Neuronal stem cell (in vitro differentiated cells): ENCODE data around the gene RYR2.

Source experiments
- DNase-seq: peaks from one replicate; pipeline ENCODE4 v3.0.0-alpha.2; 2013; ENCODE audit warnings: low spot score
- H2AFZ ChIP-seq: one replicate; pipeline ENCODE4 v1.6.1; 2013; ENCODE audit warnings: mild to moderate bottlenecking, low read length, inconsistent platforms
- H2AK5ac ChIP-seq: 2 replicates; pipeline ENCODE4 v1.6.1; 2013; ENCODE audit warnings: low read depth, mild to moderate bottlenecking, inconsistent platforms, low read length, moderate library complexity, mixed read lengths
- H2BK120ac ChIP-seq: 2 replicates; pipeline ENCODE4 v1.6.1; 2013; ENCODE audit warnings: low read depth, mild to moderate bottlenecking, inconsistent platforms, low read length, moderate library complexity, mixed read lengths
- H2BK12ac ChIP-seq: one replicate; pipeline ENCODE4 v1.6.1; 2013; ENCODE audit warnings: low read length, inconsistent platforms
- H2BK15ac ChIP-seq: 2 replicates; pipeline ENCODE4 v1.6.1; 2013; ENCODE audit warnings: mild to moderate bottlenecking, low read length, inconsistent platforms, mixed read lengths
- H2BK5ac ChIP-seq: one replicate; pipeline ENCODE4 v1.6.1; 2013; ENCODE audit warnings: inconsistent platforms, mild to moderate bottlenecking, low read length, moderate library complexity
- H3K14ac ChIP-seq: one replicate; pipeline ENCODE4 v1.6.1; 2013; ENCODE audit warnings: low read length, inconsistent platforms
- H3K18ac ChIP-seq: 2 replicates; pipeline ENCODE4 v1.6.1; 2013; ENCODE audit warnings: low read length, inconsistent platforms
- H3K23ac ChIP-seq: 2 replicates; pipeline ENCODE4 v1.6.1; 2013; ENCODE audit warnings: low read depth, mild to moderate bottlenecking, mixed read lengths, low read length, inconsistent platforms; ENCODE audit not compliant: poor library complexity
- H3K27ac ChIP-seq: replicated peaks from 3 replicates; pipeline ENCODE4 v1.5.1; 2013; ENCODE audit warnings: low read length, inconsistent platforms
- H3K27me3 ChIP-seq, 3 experiments: 2 replicates each; pipeline ENCODE4 v1.6.1; 2013; ENCODE audit warnings: low read length in 3 of 3, mild to moderate bottlenecking in 2 of 3, inconsistent platforms in 1 of 3, low read depth in 1 of 3, mixed read lengths in 1 of 3, moderate library complexity in 1 of 3; ENCODE audit not compliant: control insufficient read depth in 3 of 3, insufficient read depth in 3 of 3
- H3K36me3 ChIP-seq, 2 donors: replicated peaks in 1 of 2; 2 replicates each; pipeline ENCODE4 v1.6.1; 2013; ENCODE audit warnings: low read length in 2 of 2; ENCODE audit not compliant: control insufficient read depth in 2 of 2, insufficient read depth in 2 of 2
- H3K4ac ChIP-seq: 2 replicates; pipeline ENCODE4 v1.6.1; 2013; ENCODE audit warnings: inconsistent platforms, mild to moderate bottlenecking, low read length, moderate library complexity
- H3K4me1 ChIP-seq, 2 donors: 1 replicate in 1 of 2; 2 replicates in 1 of 2; pipeline ENCODE4 v1.6.1; 2013; ENCODE audit warnings: low read length in 2 of 2, low read depth in 1 of 2; ENCODE audit not compliant: control insufficient read depth in 2 of 2, insufficient read depth in 1 of 2
- H3K4me2 ChIP-seq: one replicate; pipeline ENCODE4 v1.6.1; 2013; ENCODE audit warnings: mild to moderate bottlenecking, low read length, inconsistent platforms; ENCODE audit not compliant: insufficient read depth, poor library complexity, severe bottlenecking
- H3K4me3 ChIP-seq, 2 donors: 2 replicates each; pipeline ENCODE4 v1.5.1; 2013; ENCODE audit warnings: low read length in 2 of 2, mild to moderate bottlenecking in 2 of 2, inconsistent platforms in 1 of 2, moderate library complexity in 1 of 2
- H3K79me1 ChIP-seq: one replicate; pipeline ENCODE4 v1.6.1; 2013; ENCODE audit warnings: low read depth, mild to moderate bottlenecking, inconsistent platforms, low read length, moderate library complexity
- H3K9ac ChIP-seq: one replicate; pipeline ENCODE4 v1.6.1; 2013; ENCODE audit warnings: mild to moderate bottlenecking, low read depth, low read length, inconsistent platforms; ENCODE audit not compliant: poor library complexity
- H3K9me3 ChIP-seq, 2 donors: replicated peaks in 1 of 2; 2 replicates each; pipeline versions ENCODE3 to v1.6.1; 2013; ENCODE audit warnings: low read length in 2 of 2, mild to moderate bottlenecking in 2 of 2, inconsistent platforms in 1 of 2, low read depth in 1 of 2, mixed read lengths in 1 of 2, moderate library complexity in 1 of 2; ENCODE audit not compliant: control insufficient read depth in 2 of 2, insufficient read depth in 1 of 2
- H4K8ac ChIP-seq: one replicate; pipeline ENCODE4 v1.6.1; 2013; ENCODE audit warnings: low read depth, mild to moderate bottlenecking, inconsistent platforms, low read length, moderate library complexity
- H4K91ac ChIP-seq: one replicate; pipeline ENCODE4 v1.6.1; 2013; ENCODE audit warnings: low read length, low read depth, mild to moderate bottlenecking, inconsistent platforms; ENCODE audit not compliant: poor library complexity
- WGBS, 2 donors: extraction: QIAGEN DNeasy Blood & Tissue Kit; methylation state at CpG; one replicate each; pipeline ENCODE4 v1.1.7; 2013; ENCODE audit warnings: missing lambda C conversion rate in 2 of 2, mixed read lengths in 1 of 2; ENCODE audit not compliant: insufficient read length in 2 of 2, insufficient replicate concordance in 1 of 2; ENCODE audit errors: extremely low coverage in 2 of 2; 5-methylcytosine and 5-hydroxymethylcytosine counted together

The RYR2 gene

DNA sequence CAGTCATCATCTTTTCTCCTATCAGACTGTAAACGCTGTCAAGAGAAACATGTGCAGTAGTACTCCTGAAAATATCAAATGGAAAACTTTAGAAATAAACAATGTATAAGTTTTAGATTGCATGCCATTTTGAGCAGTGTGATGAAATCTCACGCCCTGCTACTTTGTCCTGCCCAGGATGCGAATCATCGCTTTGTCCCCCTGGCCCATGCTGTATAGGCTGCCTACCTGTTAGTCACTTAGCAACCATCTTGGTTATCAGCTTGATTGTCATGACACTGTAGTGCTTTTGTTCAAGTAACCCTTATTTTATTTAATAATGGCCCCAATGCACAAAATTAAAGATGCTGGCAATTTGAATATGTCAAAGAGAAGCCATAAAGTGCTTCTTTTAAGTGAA lies 485.8 kb downstream of the RYR2 start:
- Histone ChIP-seq H3K79me1 (no peaks in the 10 kb centered on the region), H3K27ac (no peak overlapping the region), H4K8ac (no peak overlapping the region), H3K36me3 (no peaks in the 10 kb centered on the region), H2AFZ (no peak overlapping the region), H3K9ac (no peak overlapping the region), H2BK120ac (no peak overlapping the region), H3K4me3 (no peak overlapping the region), H3K4me2 (no peak overlapping the region), H3K4ac (no peak overlapping the region), H2BK12ac (no peak overlapping the region), H2BK15ac (no peak overlapping the region), H3K27me3 (no peaks in the 10 kb centered on the region), H2AK5ac (no peak overlapping the region), H3K14ac (no peak overlapping the region), H2BK5ac (no peak overlapping the region), H3K4me1 (no peaks in the 10 kb centered on the region), H3K18ac (no peak overlapping the region), H3K9me3 (no peaks in the 10 kb centered on the region), H3K23ac (no peak overlapping the region), H4K91ac (no peak overlapping the region)
- no peak for DNase-seq
- no CpG with 5 or more reads among the region's 4 CpGs for WGBS, 2 donors

GRCh38 chr1:237528545-237528944 lies 486.6 kb downstream of the RYR2 start:
- Histone ChIP-seq H2AK5ac (no peak overlapping the region), H2BK120ac (no peak overlapping the region), H3K27ac (no peak overlapping the region), H2BK5ac (no peak overlapping the region), H3K23ac (no peak overlapping the region), H3K4me3 (no peak overlapping the region), H4K91ac (no peak overlapping the region), H2AFZ (no peak overlapping the region), H3K36me3 (no peaks in the 10 kb centered on the region), H3K18ac (no peak overlapping the region), H3K79me1 (no peaks in the 10 kb centered on the region), H3K4me2 (no peak overlapping the region), H3K14ac (no peak overlapping the region), H3K4me1 (no peaks in the 10 kb centered on the region), H3K9ac (no peak overlapping the region), H3K27me3 (no peaks in the 10 kb centered on the region), H3K4ac (no peak overlapping the region), H2BK12ac (no peak overlapping the region), H3K9me3 (no peaks in the 10 kb centered on the region), H4K8ac (no peak overlapping the region), H2BK15ac (no peak overlapping the region)
- WGBS, 2 donors: no CpG with 5 or more reads among the region's 2 CpGs
- DNase-seq: no peak

- H2BK120ac ChIP-seq: no peak overlapping the region
- no peak overlapping the region for H3K18ac ChIP-seq
- no peak overlapping the region for H3K4ac ChIP-seq
- H3K79me1 ChIP-seq: no peaks in the 10 kb centered on the region
- H2AFZ ChIP-seq: no peak overlapping the region
- H3K4me1 ChIP-seq: no peaks in the 10 kb centered on the region
- no peaks in the 10 kb centered on the region for H3K27me3 ChIP-seq
- no peak overlapping the region for H3K9ac ChIP-seq
- no peak overlapping the region for H2BK5ac ChIP-seq
- DNase-seq: no peak
- no peak overlapping the region for H2BK15ac ChIP-seq
- H3K4me2 ChIP-seq: no peak overlapping the region
- no peak overlapping the region for H3K14ac ChIP-seq
- no CpG with 5 or more reads among the region's 2 CpGs for WGBS, 2 donors
- no peak overlapping the region for H4K8ac ChIP-seq
- no peak overlapping the region for H3K23ac ChIP-seq
- no peak overlapping the region for H3K4me3 ChIP-seq
- H4K91ac ChIP-seq: no peak overlapping the region
- no peak overlapping the region for H3K27ac ChIP-seq
- no peaks in the 10 kb centered on the region for H3K9me3 ChIP-seq
- no peak overlapping the region for H2AK5ac ChIP-seq
- H2BK12ac ChIP-seq: no peak overlapping the region
- no peaks in the 10 kb centered on the region for H3K36me3 ChIP-seq
Observed at GRCh38 chr1:237539055-237539454, 497.1 kb downstream of the RYR2 start.

GRCh38 chr1:237542525-237543418 lies 500.8 kb downstream of the RYR2 start:
- Histone ChIP-seq H3K27me3 (no peaks in the 10 kb centered on the region), H3K36me3 (no peaks in the 10 kb centered on the region), H3K4me2 (no peak overlapping the region), H3K4ac (no peak overlapping the region), H2BK120ac (no peak overlapping the region), H3K18ac (no peak overlapping the region), H3K27ac (no peak overlapping the region), H3K9me3 (no peaks in the 10 kb centered on the region), H2AK5ac (no peak overlapping the region), H3K4me3 (no peak overlapping the region), H4K8ac (no peak overlapping the region), H2AFZ (no peak overlapping the region), H3K4me1 (no peaks in the 10 kb centered on the region), H3K14ac (no peak overlapping the region), H3K9ac (no peak overlapping the region), H2BK12ac (no peak overlapping the region), H2BK15ac (no peak overlapping the region), H3K23ac (no peak overlapping the region), H2BK5ac (no peak overlapping the region), H3K79me1 (no peaks in the 10 kb centered on the region), H4K91ac (no peak overlapping the region)
- WGBS, 2 donors: no CpG with 5 or more reads among the region's 5 CpGs
- no peak for DNase-seq
